HEK293 (cell line): ENCODE results near the gene MBOAT2.

Source experiments
- CTCF ChIA-PET: fragments of 350-600 bp; formaldehyde crosslinking; extraction: SDS; loops from one replicate; lab custom pipeline; 2021; ENCODE audit warnings: antibody characterized with exemption; lab: Yijun Ruan, JAX
- POLR2A ChIA-PET: fragments of 300-600 bp; formaldehyde crosslinking; extraction: SDS; loops from one replicate; lab custom pipeline; 2020; ENCODE audit warnings: antibody characterized with exemption, inconsistent platforms; lab: Yijun Ruan, JAX
- H3K27ac ChIP-seq: fragments of 200-500 bp; sonication (Bioruptor generic); 2 replicates; pipeline ENCODE4 v1.5.1; 2014; ENCODE audit warnings: low read depth, low read length, control low read depth, inconsistent platforms; ENCODE audit errors: extremely low read depth
- H3K36me3 ChIP-seq, 2 experiments: fragments of 200-500 bp in 1 of 2; sonication (Bioruptor generic) in 1 of 2; 1 replicate in 1 of 2; 2 replicates in 1 of 2; pipeline ENCODE4 v1.5.1; 2014 to 2017; ENCODE audit warnings: inconsistent platforms in 2 of 2, low read length in 2 of 2; ENCODE audit not compliant: control insufficient read depth in 2 of 2, insufficient read depth in 1 of 2
- H3K4me1 ChIP-seq: fragments of 200-500 bp; sonication (Bioruptor generic); 2 replicates; pipeline ENCODE4 v1.5.1; 2014; ENCODE audit warnings: mild to moderate bottlenecking, low read length, inconsistent platforms; ENCODE audit not compliant: control insufficient read depth, insufficient read depth
- H3K4me3 ChIP-seq: 2 replicates; pipeline ENCODE4 v1.5.1; 2011; ENCODE audit warnings: low read depth, mild to moderate bottlenecking, control low read depth, low read length, moderate library complexity
- H3K9me3 ChIP-seq: fragments of 200-500 bp; sonication (Bioruptor generic); 2 replicates; pipeline ENCODE4 v1.5.1; 2014; ENCODE audit warnings: low read depth, low read length, inconsistent platforms; ENCODE audit not compliant: control insufficient read depth, insufficient read depth
- AEBP2 ChIP-seq: fragments of 450-650 bp; formaldehyde crosslinking; IDR thresholded peaks from 2 replicates; pipeline ENCODE4 v1.5.1; 2016; ENCODE audit warnings: missing biosample characterization, missing genetic modification characterization, borderline replicate concordance
- EGR2 ChIP-seq: fragments of 450-650 bp; formaldehyde crosslinking; IDR thresholded peaks from 2 replicates; pipeline ENCODE4 v1.5.1; 2016; ENCODE audit warnings: low read depth, missing biosample characterization, missing genetic modification characterization
- GLI2 ChIP-seq: fragments of 450-650 bp; formaldehyde crosslinking; IDR thresholded peaks from 2 replicates; pipeline ENCODE4; 2017; ENCODE audit warnings: missing biosample characterization, missing genetic modification characterization, low read depth, borderline replicate concordance
- GLIS2 ChIP-seq: fragments of 450-650 bp; formaldehyde crosslinking; IDR thresholded peaks from 2 replicates; pipeline ENCODE4 v1.5.1; 2016; ENCODE audit warnings: missing biosample characterization, missing genetic modification characterization
- OVOL3 ChIP-seq: fragments of 450-650 bp; formaldehyde crosslinking; IDR thresholded peaks from 2 replicates; pipeline ENCODE4 v1.5.1; 2016; ENCODE audit warnings: missing biosample characterization, missing genetic modification characterization
- ZBTB1 ChIP-seq: fragments of 450-650 bp; formaldehyde crosslinking; IDR thresholded peaks from 2 replicates; pipeline ENCODE4 v1.5.1; 2016; ENCODE audit warnings: missing biosample characterization, missing genetic modification characterization
- ZFHX2 ChIP-seq: fragments of 450-650 bp; formaldehyde crosslinking; conservative IDR thresholded peaks from 2 replicates; pipeline ENCODE4 v1.5.1; 2016; ENCODE audit warnings: missing biosample characterization, missing genetic modification characterization
- ZFP69B ChIP-seq: fragments of 450-650 bp; formaldehyde crosslinking; IDR thresholded peaks from 2 replicates; pipeline ENCODE4 v1.5.1; 2016; ENCODE audit warnings: missing biosample characterization, missing genetic modification characterization
- ZNF10 ChIP-seq: fragments of 450-650 bp; formaldehyde crosslinking; IDR thresholded peaks from 2 replicates; pipeline ENCODE4 v1.5.1; 2017; ENCODE audit warnings: missing biosample characterization, missing genetic modification characterization
- ZNF19 ChIP-seq: fragments of 450-650 bp; formaldehyde crosslinking; IDR thresholded peaks from 2 replicates; pipeline ENCODE4; 2016; ENCODE audit warnings: missing biosample characterization, missing genetic modification characterization, low read depth
- ZNF37A ChIP-seq: fragments of 450-650 bp; IDR thresholded peaks from 2 replicates; pipeline ENCODE4 v1.5.1; 2018; ENCODE audit warnings: missing biosample characterization, missing genetic modification characterization
- ZNF433 ChIP-seq: fragments of 450-650 bp; formaldehyde crosslinking; IDR thresholded peaks from 2 replicates; pipeline ENCODE4 v1.5.1; 2016; ENCODE audit warnings: missing biosample characterization, missing genetic modification characterization, low read depth
- ZNF513 ChIP-seq: fragments of 450-650 bp; IDR thresholded peaks from 2 replicates; pipeline ENCODE4 v1.5.1; 2018; ENCODE audit warnings: missing biosample characterization, missing genetic modification characterization
- ZNF560 ChIP-seq: fragments of 450-650 bp; formaldehyde crosslinking; IDR thresholded peaks from 2 replicates; pipeline ENCODE4 v1.5.1; 2017; ENCODE audit warnings: missing biosample characterization, missing genetic modification characterization, borderline replicate concordance
- ZNF561 ChIP-seq: fragments of 450-650 bp; IDR thresholded peaks from 2 replicates; pipeline ENCODE4 v1.5.1; 2018; ENCODE audit warnings: missing biosample characterization, missing genetic modification characterization, borderline replicate concordance
- ZNF654 ChIP-seq: fragments of 450-650 bp; formaldehyde crosslinking; IDR thresholded peaks from 2 replicates; pipeline ENCODE4 v1.5.1; 2016; ENCODE audit warnings: low read depth, missing biosample characterization, missing genetic modification characterization
- ZNF792 ChIP-seq: fragments of 450-650 bp; formaldehyde crosslinking; IDR thresholded peaks from 2 replicates; pipeline ENCODE4 v1.5.1; 2016; ENCODE audit warnings: missing biosample characterization, missing genetic modification characterization
- TF ChIP-seq, protein P1 (sequence below): fragments of 450-650 bp; formaldehyde crosslinking; conservative IDR thresholded peaks from 2 replicates; pipeline ENCODE4 v1.5.1; 2016; ENCODE audit warnings: low read depth, missing biosample characterization, missing genetic modification characterization
- TF ChIP-seq, protein P2 (sequence below): fragments of 450-650 bp; formaldehyde crosslinking; IDR thresholded peaks from 2 replicates; pipeline ENCODE4; 2016; ENCODE audit warnings: missing biosample characterization, missing genetic modification characterization

Gene MBOAT2

GRCh38 chr2:8847400-8847799, 156.1 kb downstream of the MBOAT2 start (continued):
- TF ChIP-seq, protein P1, sequence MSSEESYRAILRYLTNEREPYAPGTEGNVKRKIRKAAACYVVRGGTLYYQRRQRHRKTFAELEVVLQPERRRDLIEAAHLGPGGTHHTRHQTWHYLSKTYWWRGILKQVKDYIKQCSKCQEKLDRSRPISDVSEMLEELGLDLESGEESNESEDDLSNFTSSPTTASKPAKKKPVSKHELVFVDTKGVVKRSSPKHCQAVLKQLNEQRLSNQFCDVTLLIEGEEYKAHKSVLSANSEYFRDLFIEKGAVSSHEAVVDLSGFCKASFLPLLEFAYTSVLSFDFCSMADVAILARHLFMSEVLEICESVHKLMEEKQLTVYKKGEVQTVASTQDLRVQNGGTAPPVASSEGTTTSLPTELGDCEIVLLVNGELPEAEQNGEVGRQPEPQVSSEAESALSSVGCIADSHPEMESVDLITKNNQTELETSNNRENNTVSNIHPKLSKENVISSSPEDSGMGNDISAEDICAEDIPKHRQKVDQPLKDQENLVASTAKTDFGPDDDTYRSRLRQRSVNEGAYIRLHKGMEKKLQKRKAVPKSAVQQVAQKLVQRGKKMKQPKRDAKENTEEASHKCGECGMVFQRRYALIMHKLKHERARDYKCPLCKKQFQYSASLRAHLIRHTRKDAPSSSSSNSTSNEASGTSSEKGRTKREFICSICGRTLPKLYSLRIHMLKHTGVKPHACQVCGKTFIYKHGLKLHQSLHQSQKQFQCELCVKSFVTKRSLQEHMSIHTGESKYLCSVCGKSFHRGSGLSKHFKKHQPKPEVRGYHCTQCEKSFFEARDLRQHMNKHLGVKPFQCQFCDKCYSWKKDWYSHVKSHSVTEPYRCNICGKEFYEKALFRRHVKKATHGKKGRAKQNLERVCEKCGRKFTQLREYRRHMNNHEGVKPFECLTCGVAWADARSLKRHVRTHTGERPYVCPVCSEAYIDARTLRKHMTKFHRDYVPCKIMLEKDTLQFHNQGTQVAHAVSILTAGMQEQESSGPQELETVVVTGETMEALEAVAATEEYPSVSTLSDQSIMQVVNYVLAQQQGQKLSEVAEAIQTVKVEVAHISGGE = no peak
- TF ChIP-seq ZNF19 (tag by site-specific recombination) = no peak
- TF ChIP-seq OVOL3 (tag by site-specific recombination) = no peak
- TF ChIP-seq ZNF792 = no peak
- TF ChIP-seq ZNF10 = no peak
- TF ChIP-seq ZFP69B (tag by site-specific recombination) = no peak
- TF ChIP-seq, all 188 proteins: peak for 0

- Histone ChIP-seq H3K4me1 (no peaks in the 10 kb centered on the region), H3K36me3 (no peaks in the 10 kb centered on the region), H3K9me3 (no peaks in the 10 kb centered on the region), H3K4me3 (no peak overlapping the region), H3K27ac (no peak overlapping the region)
- ChIA-PET POLR2A (no interaction called here), CTCF (interaction anchor here (0.6 kb wide), 1 partner anchor 13 kb away, joined by 3 read pairs; no protein-coding TSS in a partner anchor)
- TF ChIP-seq ZNF37A (tag by site-specific recombination) = no peak
- TF ChIP-seq ZNF433 = no peak
- no peak for TF ChIP-seq ZNF561
- no peak for TF ChIP-seq ZNF654 (tag by site-specific recombination)
Observed at GRCh38 chr2:8841932-8842331, 161.6 kb downstream of the MBOAT2 start.

GRCh38 chr2:8840475-8841091, 162.9 kb downstream of the MBOAT2 start:
- H3K4me3 ChIP-seq = no peak overlapping the region
- H3K36me3 ChIP-seq = no peaks in the 10 kb centered on the region
- H3K9me3 ChIP-seq = no peaks in the 10 kb centered on the region
- TF ChIP-seq ZFHX2 (tag by site-specific recombination) = peak; percentile 26; the same call in 1 of the 2 replicates
- no peak for TF ChIP-seq ZNF10
- TF ChIP-seq, all 188 proteins: peak for 1
- Histone ChIP-seq H3K27ac (no peak overlapping the region), H3K4me1 (no peaks in the 10 kb centered on the region)
- POLR2A ChIA-PET = no interaction called here
- CTCF ChIA-PET = interaction anchor here (0.5 kb wide), 1 partner anchor 564 kb away, joined by 3 read pairs; no protein-coding TSS in a partner anchor

DNA sequence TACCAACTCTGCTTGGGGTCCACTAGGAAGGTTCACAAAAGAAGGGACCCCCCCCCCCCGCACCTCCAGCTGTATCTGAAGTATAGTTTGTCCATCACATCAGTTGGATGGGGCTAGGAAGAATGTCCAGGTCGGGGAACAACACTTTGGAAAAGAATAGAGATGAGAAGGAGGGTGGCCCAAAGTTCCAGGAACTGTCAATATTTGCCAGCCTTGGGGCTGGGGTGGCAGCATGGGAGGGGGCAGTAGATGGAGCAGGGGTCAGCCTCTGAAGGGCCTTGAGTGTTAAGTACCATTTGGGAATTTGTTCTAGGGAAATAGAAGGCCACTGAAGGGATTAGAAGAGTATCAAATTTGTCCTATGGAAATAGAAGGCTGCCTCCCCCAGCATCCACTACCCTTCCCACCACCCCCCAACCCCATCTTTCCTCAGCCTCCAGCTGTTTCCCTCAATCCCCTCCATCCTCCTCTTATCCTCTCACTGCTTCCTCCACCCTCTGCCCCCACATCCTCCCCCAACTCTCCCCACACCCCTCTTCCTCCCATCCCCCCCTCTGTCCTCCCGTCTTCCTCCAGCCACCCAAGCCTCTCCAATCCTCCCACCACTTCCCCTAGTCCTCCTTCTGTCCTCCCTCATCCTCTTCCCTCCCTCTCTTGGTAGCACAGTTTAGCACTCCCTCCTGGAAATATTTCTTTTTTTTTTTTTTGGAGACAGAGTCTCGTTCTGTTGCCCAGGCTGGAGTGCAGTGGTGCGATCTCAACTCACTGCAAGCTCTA, 164.1 kb downstream of the MBOAT2 start:
- no peak for TF ChIP-seq GLI2 (tag by site-specific recombination)
- no peak for TF ChIP-seq GLIS2 (tag by site-specific recombination)
- TF ChIP-seq ZBTB1 (tag by site-specific recombination) = no peak
- TF ChIP-seq AEBP2 (tag by site-specific recombination) = no peak
- TF ChIP-seq, protein P2, sequence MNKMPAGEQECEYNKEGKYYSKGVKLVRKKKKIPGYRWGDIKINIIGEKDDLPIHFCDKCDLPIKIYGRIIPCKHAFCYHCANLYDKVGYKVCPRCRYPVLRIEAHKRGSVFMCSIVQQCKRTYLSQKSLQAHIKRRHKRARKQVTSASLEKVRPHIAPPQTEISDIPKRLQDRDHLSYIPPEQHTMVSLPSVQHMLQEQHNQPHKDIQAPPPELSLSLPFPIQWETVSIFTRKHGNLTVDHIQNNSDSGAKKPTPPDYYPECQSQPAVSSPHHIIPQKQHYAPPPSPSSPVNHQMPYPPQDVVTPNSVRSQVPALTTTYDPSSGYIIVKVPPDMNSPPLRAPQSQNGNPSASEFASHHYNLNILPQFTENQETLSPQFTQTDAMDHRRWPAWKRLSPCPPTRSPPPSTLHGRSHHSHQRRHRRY (tag by site-specific recombination) = no peak
- peak; percentile 73 for TF ChIP-seq ZFHX2 (tag by site-specific recombination)
- TF ChIP-seq ZNF560 (tag by site-specific recombination) = no peak
- no peak for TF ChIP-seq ZFP69B (tag by site-specific recombination)
- no peak for TF ChIP-seq ZNF513 (tag by site-specific recombination)
- peak; percentile 83 for TF ChIP-seq EGR2 (tag by site-specific recombination)
- TF ChIP-seq, all 188 proteins: peak for 2
- H3K4me3 ChIP-seq = no peak overlapping the region
- H3K9me3 ChIP-seq = no peaks in the 10 kb centered on the region
- H3K36me3 ChIP-seq = no peaks in the 10 kb centered on the region
- ChIA-PET POLR2A (no interaction called here), CTCF (no interaction called here)
- H3K27ac ChIP-seq = no peak overlapping the region
- H3K4me1 ChIP-seq = no peaks in the 10 kb centered on the region
